ENCODE measurements around the gene ZNF217. TPM values are rescaled to one million over a fixed set of nuclear protein-coding genes. Genes with fewer than 3 reads are reported as not detected.

Gene ZNF217
- total and polyA plus RNA-seq, 2 of the 8 experiments (the other 6 are each of a cell fraction or from before 2014, with no cell fraction given), result 15.3 to 87.9 TPM

GRCh38 chr20:53581444-53582250 is 12.0 kb downstream of the ZNF217 start:
- peak overlapping the region; percentile 46; the same call in 1 of the 2 replicates for H2BK5ac ChIP-seq (ENCODE audit: low read depth, low read length)
- no peak overlapping the region for H3K4me3 ChIP-seq (ENCODE audit: extremely low read depth in 1 of 4, insufficient read depth in 2 of 4, low read depth in 3 of 4, low read length in 4 of 4)
- H2AFZ ChIP-seq (ENCODE audit: low read length), result no peak overlapping the region
- H3K4me1 ChIP-seq (replicated peaks in 1 of 4; ENCODE audit: control insufficient read depth in 3 of 4, insufficient read depth in 4 of 4, low read length in 3 of 4), result peaks cover 4 to 21% (median 15%) of the 10 kb centered on the region in 4 experiments; a peak in 5 of 7 replicates
- H3K14ac ChIP-seq (ENCODE audit: insufficient read length), result no peak overlapping the region
- no peak overlapping the region for H3K23ac ChIP-seq (ENCODE audit: insufficient read length)
- peaks cover 47 to 99% of the 10 kb centered on the region in 2 experiments for H3K79me2 ChIP-seq (ENCODE audit: control insufficient read depth in 1 of 2, insufficient read depth in 2 of 2, low read length in 2 of 2)
- H3K79me1 ChIP-seq (ENCODE audit: low read depth, low read length), result no peaks in the 10 kb centered on the region; the same call in 1 of the 2 replicates
- H4K8ac ChIP-seq (ENCODE audit: extremely low read depth, insufficient read depth, low read length), result peak overlapping the region; percentile 47; the same call in 1 of the 2 replicates
- TF ChIP-seq CBX8 (IDR thresholded peaks at IDR 0.05; ENCODE audit: borderline replicate concordance, low read depth, low read length), result no peak
- TF ChIP-seq BACH1 (IDR thresholded peaks at IDR 0.05; ENCODE audit: low read length), result no peak
- TF ChIP-seq BRCA1 (IDR thresholded peaks at IDR 0.05; ENCODE audit: low read depth, low read length), result no peak
- TF ChIP-seq EP300 (IDR thresholded peaks at IDR 0.05; ENCODE audit: borderline replicate concordance in 1 of 2, low read depth in 2 of 2, low read length in 2 of 2), result no peak
- TF ChIP-seq TAF7 (optimal IDR thresholded peaks at IDR 0.05; ENCODE audit: borderline replicate concordance, low read depth, low read length), result no peak
- no peak for TF ChIP-seq SP1 (IDR thresholded peaks at IDR 0.05; ENCODE audit: low read depth, low read length)
- peak overlapping the region in 1 of 2 experiments; percentile 8; a peak in 1 of 4 replicates for H3K4me2 ChIP-seq (ENCODE audit: insufficient read depth in 1 of 2, low read depth in 2 of 2, low read length in 2 of 2)
- H3K23me2 ChIP-seq (ENCODE audit: low read depth, low read length), result no peaks in the 10 kb centered on the region
- no peak overlapping the region; a peak in 1 of 7 replicates for H3K9ac ChIP-seq (replicated peaks in 1 of 4; ENCODE audit: extremely low read depth in 1 of 4, low read depth in 3 of 4, low read length in 3 of 4)
- no peak overlapping the region for H2BK12ac ChIP-seq (ENCODE audit: low read depth, low read length)
- H2BK20ac ChIP-seq (ENCODE audit: low read length), result no peak overlapping the region
- peak overlapping the region; percentile 39; the same call in 1 of the 2 replicates for H3K18ac ChIP-seq (ENCODE audit: extremely low read depth, low read length)
- peak overlapping the region; percentile 8; the same call in 1 of the 2 replicates for H3K27ac ChIP-seq (ENCODE audit: low read depth, low read length)
- H2AK5ac ChIP-seq (ENCODE audit: low read depth, low read length), result no peak overlapping the region
- H2BK15ac ChIP-seq (ENCODE audit: low read length), result no peak overlapping the region
- no peak overlapping the region for H4K91ac ChIP-seq (replicated peaks; ENCODE audit: insufficient read length, low read length)
- no peak overlapping the region for H2BK120ac ChIP-seq (replicated peaks; ENCODE audit: low read depth, low read length)
- POLR2A ChIA-PET (ENCODE audit: partially characterized antibody), result interaction anchor here (1.2 kb wide), 1 partner anchor 12 kb away, joined by 5 read pairs; the partner anchor contains the start of gene ZNF217
- no peak for DNase-seq (ENCODE audit: low read depth in 1 of 2, low spot score in 2 of 2)
- H3K9me3 ChIP-seq (ENCODE audit: insufficient read depth in 2 of 2, low read depth in 1 of 2, low read length in 1 of 2), result no peaks in the 10 kb centered on the region
- CTCF ChIA-PET (ENCODE audit: partially characterized antibody), result interaction anchor here (0.5 to 5.0 kb wide), 9 partner anchors 21 to 1396 kb away, joined by 3 to 30 read pairs (median 3); no protein-coding TSS in a partner anchor
- H4K20me1 ChIP-seq (replicated peaks in 1 of 2; ENCODE audit: control insufficient read depth in 1 of 2, insufficient read depth in 2 of 2, low read length in 2 of 2), result peaks cover 25 to 28% of the 10 kb centered on the region in 2 experiments
- 89% methylated on average over 44 of the region's 44 CpGs; no CpG with 5 or more reads in 1 of the 2 experiments for WGBS, 2 experiments (ENCODE audit: extremely low coverage in 1 of 2, insufficient coverage in 1 of 2, insufficient read length in 1 of 2, insufficient replicate concordance in 2 of 2, low coverage in 1 of 2, low lambda C conversion rate in 2 of 2, missing lambda C conversion rate in 1 of 2)
- H3K56ac ChIP-seq (replicated peaks; ENCODE audit: insufficient read length, low read depth, low read length), result no peak overlapping the region
- H3K36me3 ChIP-seq (ENCODE audit: control insufficient read depth in 2 of 4, insufficient read depth in 4 of 4, low read length in 3 of 4), result peaks cover 19 to 56% (median 31%) of the 10 kb centered on the region in 4 experiments
- FAIRE-seq, result no peak
- no peak overlapping the region for H3K4ac ChIP-seq (replicated peaks; ENCODE audit: insufficient read length, low read depth, low read length)
- no peak overlapping the region for H4K5ac ChIP-seq (ENCODE audit: insufficient read length, low read depth, low read length)
- H3K27me3 ChIP-seq (replicated peaks in 1 of 4; ENCODE audit: control insufficient read depth in 3 of 4, extremely low read depth in 1 of 4, insufficient read depth in 3 of 4, low read length in 3 of 4), result no peaks in the 10 kb centered on the region

All from H1 (cell line).